Endometrial microvascular endothelial cells (primary cell): ENCODE measurements around the gene TTI1. TPM values are rescaled to one million over a fixed set of nuclear protein-coding genes. Genes with fewer than 3 reads are reported as not detected.

Source experiments
- in situ Hi-C: cut with HindIII; loops from 2 replicates; pipeline ENCODE4 v1.10.0; 2017; ENCODE audit warnings: low sequenced_read_pairs, low pct_unique_long_range_greater_than_20kb; ENCODE audit errors: inconsistent ontology term
- total RNA-seq: library from RNA; depleted of rRNA; stranded (reverse); fragments of >200 nt; gene quantifications from one replicate; pipeline ENCODE4 v1.2.3, GENCODE V29; 2015; ENCODE audit errors: inconsistent ontology term

TTI1 gene
- total RNA-seq, 1 donor from 2014 or later = 22.5 TPM

- in situ Hi-C loops = no loop called here
Observed at GRCh38 chr20:38057351-38057972, 24.2 kb upstream of the TTI1 start.

DNA sequence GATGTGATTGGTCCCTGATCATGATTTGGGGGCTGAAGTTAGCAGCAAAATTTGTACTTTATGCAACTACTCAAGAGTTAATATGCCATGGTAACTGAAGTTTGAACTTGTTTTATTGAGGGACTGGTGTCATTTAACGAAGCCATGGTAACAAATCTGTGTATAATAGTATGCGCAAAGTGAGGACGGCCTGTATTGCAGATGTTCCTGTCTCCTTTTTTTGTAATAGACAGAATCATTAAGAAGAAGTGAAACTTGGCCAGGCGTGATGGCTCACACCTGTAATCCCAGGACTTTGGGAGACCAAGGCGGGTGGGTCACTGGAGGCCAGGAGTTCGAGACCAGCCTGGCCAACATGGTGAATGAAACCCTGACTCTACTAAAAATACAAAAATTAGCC is 22.6 kb upstream of the TTI1 start:
- in situ Hi-C loops = no loop called here

DNA sequence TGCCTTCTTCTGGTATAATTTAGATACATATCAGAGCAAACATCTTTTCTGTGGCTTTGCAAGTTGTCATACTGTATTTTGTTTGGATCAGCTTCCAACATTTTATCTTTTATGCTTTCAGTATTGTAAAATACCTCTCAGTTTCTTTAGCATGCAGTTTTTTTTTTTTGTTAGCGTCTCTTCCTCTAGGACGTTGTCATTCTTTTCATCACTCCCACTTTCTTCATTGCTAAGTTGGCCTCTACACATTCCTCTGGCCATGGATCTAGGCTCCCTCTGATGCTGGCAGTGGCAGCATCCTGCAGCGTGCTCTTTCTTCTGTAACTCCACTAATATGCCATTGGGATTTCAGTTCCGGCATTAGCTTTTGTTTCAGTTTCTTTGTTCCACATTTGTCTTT is 22.0 kb upstream of the TTI1 start:
- in situ Hi-C loops = no loop called here

DNA sequence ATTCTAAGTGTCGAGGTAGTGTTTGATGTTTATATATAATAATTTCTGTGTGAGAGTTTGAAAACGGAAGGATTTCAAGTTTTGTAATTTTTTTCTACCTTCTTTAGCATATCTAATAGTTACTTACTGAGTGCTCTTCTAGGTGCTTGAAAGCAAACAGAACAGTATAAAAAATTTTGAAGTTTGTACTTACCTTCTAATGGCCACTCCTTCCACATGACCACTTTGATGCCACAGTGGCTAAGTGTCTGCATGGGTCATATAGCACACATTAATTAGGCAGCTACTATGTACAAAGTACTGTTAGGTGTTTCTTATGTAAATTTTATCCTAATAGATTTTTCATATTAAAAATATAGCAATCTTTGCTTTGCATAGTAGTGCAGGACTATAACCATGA is 21.4 kb upstream of the TTI1 start:
- in situ Hi-C loops = no loop called here

GRCh38 chr20:38052870-38053269 is 19.6 kb upstream of the TTI1 start:
- in situ Hi-C loops = no loop called here

GRCh38 chr20:38050686-38051085 is 17.4 kb upstream of the TTI1 start:
- in situ Hi-C loops = no loop called here

DNA sequence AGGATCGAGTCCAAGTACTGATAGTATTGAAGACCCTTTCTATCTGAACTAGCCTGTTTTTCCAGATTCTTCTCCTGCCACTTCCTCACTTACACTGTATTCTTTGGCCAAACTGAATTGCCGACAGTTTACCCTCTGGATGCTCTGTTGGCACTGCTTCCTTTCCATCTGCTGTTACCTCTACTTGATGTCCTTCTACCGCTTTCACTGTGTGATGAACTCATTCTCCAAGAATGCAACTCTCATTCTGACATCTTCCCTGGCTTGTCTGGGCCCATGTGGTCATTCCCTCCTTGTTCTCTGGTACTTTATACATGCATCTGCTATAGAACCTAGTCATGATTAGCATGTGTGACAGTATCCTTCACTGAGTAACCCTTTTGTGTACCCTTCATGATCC is 16.5 kb upstream of the TTI1 start:
- in situ Hi-C loops = no loop called here

- in situ Hi-C loops = no loop called here
Observed at GRCh38 chr20:38046572-38046971, 13.3 kb upstream of the TTI1 start.

DNA sequence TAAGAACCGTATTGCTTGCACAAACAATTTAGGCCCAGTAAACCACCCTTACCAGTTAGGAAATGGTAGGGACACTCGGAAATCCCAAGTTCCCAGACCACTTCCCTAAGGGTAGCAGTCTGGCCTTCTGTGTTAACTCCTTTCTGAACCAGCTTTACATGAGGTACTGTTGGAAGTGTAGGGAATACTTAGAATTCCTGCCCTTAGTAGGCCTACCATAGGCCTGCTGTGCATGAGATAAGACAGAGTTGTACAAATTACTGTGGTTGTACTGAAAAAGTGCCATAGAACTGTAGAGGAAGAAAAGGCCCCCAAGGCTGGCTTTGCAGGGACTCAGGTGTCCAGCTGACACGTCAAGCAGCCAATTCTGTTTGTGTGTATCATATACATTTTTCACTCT is 11.4 kb upstream of the TTI1 start:
- in situ Hi-C loops = no loop called here

- in situ Hi-C loops = no loop called here
Observed at GRCh38 chr20:38043512-38044300, 10.4 kb upstream of the TTI1 start.

GRCh38 chr20:38040276-38040675 is 7.0 kb upstream of the TTI1 start:
- in situ Hi-C loops = no loop called here

DNA sequence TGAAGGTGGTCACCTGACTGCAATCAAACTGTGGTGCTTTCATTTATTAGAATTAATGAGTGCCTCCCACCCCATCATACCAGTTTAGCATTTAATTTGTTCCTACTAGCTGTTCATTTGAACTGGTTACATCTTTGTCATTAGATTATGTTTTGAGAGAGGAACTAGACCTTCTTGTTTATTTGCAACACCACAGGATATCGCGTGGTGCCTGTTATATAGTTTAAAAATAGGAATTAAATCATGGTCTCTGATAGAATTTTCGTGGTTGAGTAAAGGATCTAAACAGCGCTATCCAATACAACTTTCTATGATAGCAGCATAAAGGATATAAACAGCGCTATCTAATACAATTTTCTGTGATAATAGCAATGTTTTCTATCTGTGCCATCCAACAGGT is 3.1 kb upstream of the TTI1 start:
- in situ Hi-C loops = no loop called here

- in situ Hi-C loops = no loop called here
Observed at GRCh38 chr20:38034961-38035360, 1.7 kb upstream of the TTI1 start.

DNA sequence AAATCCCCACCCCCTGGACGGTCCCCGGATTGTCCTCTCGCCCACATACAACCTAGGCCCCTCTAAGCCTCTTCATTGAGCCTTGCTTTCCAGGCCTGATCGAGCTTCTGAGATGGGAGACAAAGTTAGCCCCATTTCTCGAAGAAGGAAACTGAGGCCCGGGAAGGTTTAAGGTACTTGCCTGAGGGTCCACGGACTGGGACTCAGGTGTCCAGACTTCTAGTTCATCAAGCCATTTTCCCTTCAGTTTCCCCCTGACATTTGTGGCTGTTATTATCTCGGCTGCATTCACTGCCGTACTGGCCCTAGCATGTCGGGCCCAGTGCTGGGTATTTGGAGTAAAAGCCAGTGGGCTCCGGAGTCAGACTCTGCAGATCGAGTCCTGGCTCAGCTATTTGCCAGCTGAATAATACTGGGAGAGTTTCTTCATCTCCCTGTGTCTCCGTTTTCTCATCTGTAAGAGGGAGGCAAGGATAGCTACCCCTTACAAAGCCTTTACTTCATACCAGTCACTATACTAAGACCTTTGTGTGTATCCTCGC is 923 bp upstream of the TTI1 start:
- in situ Hi-C loops = no loop called here

GRCh38 chr20:38032585-38033329 is 499 bp downstream of the TTI1 start:
- in situ Hi-C loops = no loop called here

DNA sequence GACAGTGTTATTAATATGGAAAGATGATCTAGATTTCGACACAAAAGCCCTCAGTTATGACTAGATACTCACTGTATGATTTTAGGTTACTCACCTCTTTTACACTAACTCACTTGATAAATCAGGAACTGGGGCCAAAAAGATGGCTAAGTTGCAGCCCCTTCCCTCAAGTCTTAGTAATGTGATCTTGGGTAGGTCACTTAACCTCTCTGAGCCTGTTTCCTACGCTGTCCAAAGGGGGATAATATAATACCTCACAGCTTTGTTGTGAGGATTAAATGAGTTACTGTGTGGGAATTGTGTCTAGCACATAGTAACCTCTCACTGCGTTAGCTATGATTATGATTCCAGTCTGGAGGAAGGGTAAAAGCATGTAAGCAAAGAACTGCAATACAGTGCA is 1.3 kb downstream of the TTI1 start:
- in situ Hi-C loops = no loop called here

- in situ Hi-C loops = no loop called here
Observed at GRCh38 chr20:38029453-38029852, 3.8 kb downstream of the TTI1 start.

- in situ Hi-C loops = no loop called here
Observed at GRCh38 chr20:38024496-38024895, 8.8 kb downstream of the TTI1 start.

DNA sequence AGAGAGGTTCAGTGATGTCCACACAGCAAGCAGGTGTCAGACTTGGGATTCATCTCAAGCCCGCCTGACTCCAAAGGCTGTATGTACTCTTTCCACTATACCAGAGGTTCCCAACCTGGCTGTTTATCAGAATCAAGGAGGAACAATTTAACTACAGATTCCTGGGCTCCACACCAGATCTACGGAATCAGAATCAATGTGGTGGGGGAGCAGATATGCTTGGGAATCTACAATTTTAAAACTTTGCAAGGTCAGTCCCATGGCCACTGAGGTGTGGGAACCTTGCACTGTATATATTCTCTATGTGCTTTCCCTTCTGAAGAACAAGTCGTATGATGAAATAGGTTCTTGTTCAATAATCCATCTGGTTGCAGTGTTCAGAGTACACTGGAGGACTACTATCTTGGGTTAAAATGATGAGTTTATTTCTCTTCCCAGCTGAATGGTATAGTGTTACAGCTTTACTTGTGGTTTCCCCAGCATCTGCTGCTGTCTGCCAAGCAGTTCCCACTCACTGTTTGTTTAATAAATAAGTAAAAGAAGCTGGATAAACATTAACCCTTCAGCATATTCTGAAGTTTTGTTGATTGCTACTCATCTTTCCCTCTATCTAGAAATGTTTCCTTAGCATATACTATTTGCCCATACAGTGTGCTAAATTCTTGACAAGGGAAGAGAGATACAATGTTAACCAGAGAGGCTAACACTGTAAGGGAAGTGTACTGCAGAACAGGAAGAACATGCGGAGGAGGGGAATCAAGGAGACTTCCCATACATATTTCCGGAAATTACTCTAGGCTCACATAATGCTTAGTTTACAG is 9.9 kb downstream of the TTI1 start:
- in situ Hi-C loops = no loop called here
